Measurements from ENCODE around the gene PRTG. TPM values are rescaled to one million over a fixed set of nuclear protein-coding genes. Genes with fewer than 3 reads are reported as not detected.

The PRTG gene
- total RNA-seq, 1 experiment from 2014 or later = 3.6 TPM

GRCh38 chr15:55740359-55740878, 2.5 kb downstream of the PRTG start (continued):
- no peak for TF ChIP-seq MYBL2 (CRISPR knock-in tag; IDR thresholded peaks at IDR 0.05)
- TF ChIP-seq MAX (CRISPR knock-in tag; IDR thresholded peaks at IDR 0.05) = no peak
- TF ChIP-seq ZNF532 (CRISPR knock-in tag; IDR thresholded peaks at IDR 0.05; ENCODE audit: borderline replicate concordance) = no peak
- no peak for TF ChIP-seq CBFB (CRISPR knock-in tag; IDR thresholded peaks at IDR 0.05; ENCODE audit: low read depth)
- no peak for TF ChIP-seq TEAD4 (CRISPR knock-in tag; IDR thresholded peaks at IDR 0.05)
- no peak for TF ChIP-seq NFE2L1 (CRISPR knock-in tag; IDR thresholded peaks at IDR 0.05)
- no peak for TF ChIP-seq SMAD3 (CRISPR knock-in tag; IDR thresholded peaks at IDR 0.05; ENCODE audit: borderline replicate concordance)

GRCh38 chr15:55739641-55740040, 3.3 kb downstream of the PRTG start:
- ATAC-seq = no peak
- Mint-ChIP-seq H3K4me1 (peaks cover 11% of the 10 kb centered on the region), H3K27me3 (ENCODE audit: low read depth) (peaks cover 49% of the 10 kb centered on the region), H3K27ac (no peak overlapping the region), H3K36me3 (no peaks in the 10 kb centered on the region), H3K9me3 (no peaks in the 10 kb centered on the region), H3K4me3 (no peak overlapping the region)
- POLR2A ChIA-PET = no interaction called here
- TF ChIP-seq E2F1 (CRISPR knock-in tag; IDR thresholded peaks at IDR 0.05) (no peak), RELA (CRISPR knock-in tag; IDR thresholded peaks at IDR 0.05; ENCODE audit: borderline replicate concordance) (no peak), ZNF121 (CRISPR knock-in tag; IDR thresholded peaks at IDR 0.05) (no peak), E2F4 (CRISPR knock-in tag; IDR thresholded peaks at IDR 0.05; ENCODE audit: borderline replicate concordance, low read depth) (no peak), NFE2L1 (CRISPR knock-in tag; IDR thresholded peaks at IDR 0.05) (no peak), CREM (CRISPR knock-in tag; IDR thresholded peaks at IDR 0.05) (no peak), MYBL2 (CRISPR knock-in tag; IDR thresholded peaks at IDR 0.05) (no peak)
- CTCF ChIA-PET = interaction anchor here (0.6 kb wide), 2 partner anchors 17 to 98 kb away, joined by 3 to 4 read pairs; no protein-coding TSS in a partner anchor
- DNase-seq (ENCODE audit: low spot score) = no peak

GRCh38 chr15:55738715-55739114, 4.2 kb downstream of the PRTG start:
- POLR2A ChIA-PET = no interaction called here
- DNase-seq (ENCODE audit: low spot score) = no peak
- Mint-ChIP-seq H3K4me3 (no peak overlapping the region), H3K27ac (no peak overlapping the region), H3K36me3 (no peaks in the 10 kb centered on the region), H3K9me3 (no peaks in the 10 kb centered on the region), H3K4me1 (peaks cover 9% of the 10 kb centered on the region), H3K27me3 (ENCODE audit: low read depth) (peaks cover 49% of the 10 kb centered on the region)
- no peak for ATAC-seq
- CTCF ChIA-PET = no interaction called here
- TF ChIP-seq ETV6 (CRISPR knock-in tag; IDR thresholded peaks at IDR 0.05) (0 out of 2 replicates have a peak, but pooled peaks have one; percentile 48), ERG (CRISPR knock-in tag; IDR thresholded peaks at IDR 0.05) (no peak), ZNF512 (CRISPR knock-in tag; IDR thresholded peaks at IDR 0.05; ENCODE audit: borderline replicate concordance) (0 out of 2 replicates have a peak, but pooled peaks have one; percentile 48), MLX (CRISPR knock-in tag; IDR thresholded peaks at IDR 0.05) (no peak), NFE2L1 (CRISPR knock-in tag; IDR thresholded peaks at IDR 0.05) (no peak)

Data from WTC11 (cell line).